IMR-90 (cell line): ENCODE measurements around the gene HDAC9. TPM values are rescaled to one million over a fixed set of nuclear protein-coding genes. Genes with fewer than 3 reads are reported as not detected.

Experiments
- ATAC-seq: fragments of 200-7000 bp; cut with Tn5 transposase; 2 replicates; pipeline ENCODE4 v1.9.1; 2020; ENCODE audit warnings: low read depth, mild to moderate bottlenecking, moderate library complexity
- BruUV-seq: library from RNA; stranded (reverse); fragments of 400-500 nt; replicated peaks from 2 replicates; lab custom pipeline; 2021; lab: Mats Ljungman, UMichigan
- CTCF ChIA-PET: fragments of 300-600 bp; formaldehyde crosslinking; extraction: SDS; loops from one replicate; lab custom pipeline; 2021; ENCODE audit warnings: antibody characterized with exemption; lab: Yijun Ruan, JAX
- POLR2A ChIA-PET: fragments of 300-600 bp; sonication (Branson Sonifier 250); formaldehyde crosslinking; loops from one replicate; lab custom pipeline; 2022; ENCODE audit warnings: antibody characterized with exemption; ENCODE audit not compliant: unreplicated experiment; lab: Charles Lee
- DNase-seq: peaks from one replicate; pipeline ENCODE4 v3.0.0; 2013
- H2AFZ ChIP-seq: replicated peaks from 2 replicates; pipeline ENCODE3; 2013; ENCODE audit warnings: low read length, mild to moderate bottlenecking; ENCODE audit not compliant: poor library complexity
- H2AK5ac ChIP-seq: 2 replicates; pipeline ENCODE4 v1.6.1; 2013; ENCODE audit warnings: low read depth, low read length, inconsistent platforms
- H2AK9ac ChIP-seq: replicated peaks from 2 replicates; pipeline ENCODE3; 2013; ENCODE audit warnings: mild to moderate bottlenecking, low read depth, low read length, moderate library complexity; ENCODE audit not compliant: poor library complexity
- H2BK120ac ChIP-seq: 2 replicates; pipeline ENCODE4 v1.6.1; 2013; ENCODE audit warnings: low read depth, low read length, inconsistent platforms
- H2BK15ac ChIP-seq: 3 replicates; pipeline ENCODE4 v1.6.1; 2013; ENCODE audit warnings: low read depth, low read length, inconsistent platforms
- H2BK20ac ChIP-seq: 2 replicates; pipeline ENCODE4 v1.6.1; 2013; ENCODE audit warnings: low read depth, mild to moderate bottlenecking, inconsistent platforms, low read length, moderate library complexity
- H2BK5ac ChIP-seq: 2 replicates; pipeline ENCODE4 v1.6.1; 2013; ENCODE audit warnings: mild to moderate bottlenecking, low read depth, low read length, inconsistent platforms; ENCODE audit not compliant: poor library complexity, severe bottlenecking
- H3K14ac ChIP-seq: replicated peaks from 2 replicates; pipeline ENCODE4 v1.6.1; 2013; ENCODE audit warnings: low read depth, low read length, inconsistent platforms
- H3K18ac ChIP-seq: 2 replicates; pipeline ENCODE4 v1.6.1; 2013; ENCODE audit warnings: low read depth, low read length, control low read depth
- H3K23ac ChIP-seq: 2 replicates; pipeline ENCODE4 v1.6.1; 2013; ENCODE audit warnings: low read depth, low read length, inconsistent platforms
- H3K27ac ChIP-seq: 2 replicates; pipeline ENCODE4 v1.5.1; 2013; ENCODE audit warnings: mild to moderate bottlenecking, control low read depth, low read length; ENCODE audit not compliant: insufficient read depth
- H3K27me3 ChIP-seq: 2 replicates; pipeline ENCODE4 v1.6.1; 2013; ENCODE audit warnings: low read length; ENCODE audit not compliant: control insufficient read depth, insufficient read depth
- H3K36me3 ChIP-seq: 2 replicates; pipeline ENCODE4 v1.6.1; 2013; ENCODE audit warnings: low read length, mixed read lengths; ENCODE audit not compliant: control insufficient read depth, insufficient read depth
- H3K4ac ChIP-seq: 2 replicates; pipeline ENCODE4 v1.6.1; 2013; ENCODE audit warnings: low read depth, low read length, inconsistent platforms
- H3K4me1 ChIP-seq: 2 replicates; pipeline ENCODE4 v1.6.1; 2013; ENCODE audit warnings: low read length, mixed read lengths; ENCODE audit not compliant: control insufficient read depth, insufficient read depth
- H3K4me2 ChIP-seq: 2 replicates; pipeline ENCODE4 v1.6.1; 2013; ENCODE audit warnings: low read depth, mild to moderate bottlenecking, control low read depth, low read length, moderate library complexity
- H3K4me3 ChIP-seq: 2 replicates; pipeline ENCODE4 v1.5.1; 2013; ENCODE audit warnings: low read depth, mild to moderate bottlenecking, control low read depth, low read length, moderate library complexity; ENCODE audit not compliant: insufficient read depth
- H3K56ac ChIP-seq: 2 replicates; pipeline ENCODE4 v1.6.1; 2013; ENCODE audit warnings: low read length, inconsistent platforms; ENCODE audit not compliant: insufficient read depth; ENCODE audit errors: extremely low read depth
- H3K79me1 ChIP-seq, 2 experiments: 2 replicates each; pipeline ENCODE4 v1.6.1; 2013; ENCODE audit warnings: low read length in 2 of 2, inconsistent platforms in 1 of 2, low read depth in 1 of 2
- H3K9ac ChIP-seq: 2 replicates; pipeline ENCODE4 v1.6.1; 2013; ENCODE audit warnings: low read depth, low read length, control low read depth
- H3K9me1 ChIP-seq: 2 replicates; pipeline ENCODE4 v1.6.1; 2013; ENCODE audit warnings: low read length, inconsistent platforms; ENCODE audit not compliant: insufficient read depth
- H3K9me3 ChIP-seq: 2 replicates; pipeline ENCODE4 v1.6.1; 2013; ENCODE audit warnings: low read length; ENCODE audit not compliant: control insufficient read depth, insufficient read depth
- H4K20me1 ChIP-seq: 2 replicates; pipeline ENCODE4 v1.6.1; 2013; ENCODE audit warnings: low read length, inconsistent platforms; ENCODE audit not compliant: insufficient read depth
- H4K5ac ChIP-seq: 2 replicates; pipeline ENCODE4 v1.6.1; 2013; ENCODE audit warnings: mild to moderate bottlenecking, low read depth, low read length, control low read depth
- H4K8ac ChIP-seq, 2 experiments: 2 replicates each; pipeline ENCODE4 v1.6.1; 2013; ENCODE audit warnings: low read depth in 2 of 2, low read length in 2 of 2, control low read depth in 1 of 2, inconsistent platforms in 1 of 2
- H4K91ac ChIP-seq: 2 replicates; pipeline ENCODE4 v1.6.1; 2013; ENCODE audit warnings: low read depth, low read length, inconsistent platforms; ENCODE audit not compliant: insufficient read depth
- BHLHE40 ChIP-seq: fragments of 150-350 bp; IDR thresholded peaks from 2 replicates; pipeline ENCODE4 v1.6.1; 2016; ENCODE audit warnings: mild to moderate bottlenecking, low read depth, low read length
- CTCF ChIP-seq: conservative IDR thresholded peaks from 2 replicates; pipeline ENCODE4 v1.5.1; 2012; ENCODE audit warnings: mild to moderate bottlenecking, low read depth, low read length, improper control_type of control experiment
- MAFK ChIP-seq: IDR thresholded peaks from 2 replicates; pipeline ENCODE4 v1.6.1; 2012; ENCODE audit warnings: low read depth, low read length, improper control_type of control experiment
- MAZ ChIP-seq: IDR thresholded peaks from 2 replicates; pipeline ENCODE4 v1.6.1; 2012; ENCODE audit warnings: low read depth, mild to moderate bottlenecking, low read length, improper control_type of control experiment, moderate library complexity, borderline replicate concordance
- NFE2L2 ChIP-seq: fragments of 150-350 bp; IDR thresholded peaks from 2 replicates; pipeline ENCODE4 v1.6.1; 2016; ENCODE audit warnings: low read depth, mild to moderate bottlenecking, low read length
- RFX5 ChIP-seq: IDR thresholded peaks from 2 replicates; pipeline ENCODE4 v1.8.0; 2012; ENCODE audit warnings: low read depth, mild to moderate bottlenecking, low read length, moderate library complexity
- WGBS, 2 experiments: methylation state at CpG; one replicate each; pipeline versions ENCODE4 v1.1.5 to v1.1.7; 2013; ENCODE audit warnings: missing lambda C conversion rate in 2 of 2; ENCODE audit not compliant: insufficient read length in 1 of 2; ENCODE audit errors: extremely low coverage in 2 of 2; 5-methylcytosine and 5-hydroxymethylcytosine counted together
- dilution Hi-C: fragments of 300-500 bp; cut with HindIII; formaldehyde crosslinking; loops from one replicate; pipeline ENCODE4 v1.14.3; 2018; ENCODE audit warnings: low sequenced_read_pairs; ENCODE audit not compliant: unreplicated experiment
- in situ Hi-C: fragments of 300-500 bp; cut with MboI; formaldehyde crosslinking; loops from 3 replicates; pipeline ENCODE4 v1.14.3; 2019; ENCODE audit warnings: low sequenced_read_pairs, inconsistent platforms, mixed read lengths
- intact Hi-C: fragments of 100-400 bp; cut with micrococcal nuclease; formaldehyde crosslinking; loops from 2 replicates; pipeline ENCODE4 v1.10.0; 2022
- polyA plus RNA-seq, 3 experiments: library from polyadenylated mRNA; depleted of rRNA; stranded (reverse); fragments of >200 nt; gene quantifications; 2 replicates each; pipeline ENCODE4 v1.2.3, GENCODE V29; 2012; ENCODE audit warnings: low replicate concordance in 1 of 3
- total RNA-seq: library from RNA; depleted of rRNA; stranded (reverse); fragments of >200 nt; gene quantifications from 2 replicates; pipeline ENCODE4 v1.2.3, GENCODE V29; 2012

Gene HDAC9
- total and polyA plus RNA-seq, 2 of the 4 experiments (the other 2 are of a cell fraction) = 4.3 to 24.7 TPM

DNA sequence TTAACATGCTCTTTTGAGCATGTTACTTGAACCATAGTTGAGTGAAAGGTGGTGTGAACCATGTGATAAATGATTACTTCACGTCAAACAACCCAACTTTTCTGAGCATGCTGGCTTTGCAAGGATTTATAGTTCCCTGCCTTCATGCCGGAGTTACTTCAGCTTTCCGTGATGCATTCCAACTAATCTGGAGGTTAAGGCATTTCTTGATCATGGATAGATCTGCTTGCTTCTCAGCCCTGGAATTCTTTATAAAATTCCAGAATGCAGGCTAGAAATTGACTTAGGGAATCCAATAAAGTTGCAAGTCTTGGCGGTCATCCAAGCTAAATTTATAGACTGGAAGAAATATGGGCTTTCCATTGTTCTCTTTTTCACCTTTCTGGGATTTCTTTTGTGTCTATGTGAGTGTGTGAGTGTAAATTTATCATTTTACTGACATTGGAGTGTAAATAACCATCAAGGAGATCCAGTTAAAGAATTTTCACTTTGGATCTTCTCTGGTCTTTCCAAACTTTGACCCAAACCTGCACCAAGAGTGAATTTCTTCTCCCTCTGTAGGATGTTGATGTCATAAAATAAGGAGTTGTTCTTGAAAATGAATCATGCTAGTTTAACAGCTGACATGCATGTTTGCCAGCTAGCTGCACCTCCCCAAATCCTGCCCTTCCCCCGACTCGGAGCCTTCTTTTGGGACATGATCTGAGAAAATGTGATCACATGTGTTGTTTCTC, 332.9 kb downstream of the HDAC9 start:
- Histone ChIP-seq H3K9ac (no peak overlapping the region), H3K79me1 (no peaks in the 10 kb centered on the region), H4K8ac (no peak overlapping the region), H3K27ac (no peak overlapping the region), H3K4me2 (no peak overlapping the region), H3K9me3 (no peaks in the 10 kb centered on the region), H2BK15ac (no peak overlapping the region), H3K56ac (no peak overlapping the region), H2BK120ac (no peak overlapping the region), H2AFZ (no peak overlapping the region), H3K27me3 (no peaks in the 10 kb centered on the region), H3K23ac (no peak overlapping the region), H4K91ac (no peak overlapping the region), H3K18ac (no peak overlapping the region), H3K4me1 (no peaks in the 10 kb centered on the region), H2AK5ac (no peak overlapping the region), H3K36me3 (no peaks in the 10 kb centered on the region), H3K4me3 (no peak overlapping the region), H4K5ac (no peak overlapping the region), H2BK20ac (no peak overlapping the region), H3K4ac (no peak overlapping the region), H2BK5ac (no peak overlapping the region), H4K20me1 (no peaks in the 10 kb centered on the region), H3K9me1 (no peaks in the 10 kb centered on the region), H3K14ac (no peak overlapping the region), H2AK9ac (no peak overlapping the region)
- no CpG with 5 or more reads among the region's 6 CpGs for WGBS, 2 experiments
- ATAC-seq = no peak
- no peak for DNase-seq
- intact Hi-C loops (no loop called here), in situ Hi-C loops (no loop called here), dilution Hi-C loops (no loop called here)
- BruUV-seq = no TSS peak
- no peak for TF ChIP-seq RFX5
- no peak for TF ChIP-seq CTCF
- no peak for TF ChIP-seq MAZ
- no peak for TF ChIP-seq MAFK
- no peak for TF ChIP-seq BHLHE40
- no peak for TF ChIP-seq NFE2L2
- CTCF ChIA-PET = no interaction called here
- POLR2A ChIA-PET = no interaction called here
